NCI-H1930 (cell line): ENCODE measurements around the gene SAMMSON.

Experiments used
- DNase-seq, 2 experiments: peaks; one replicate each; lab custom pipeline; 2025; lab: John Stamatoyannopoulos, UW

Gene SAMMSON

DNA sequence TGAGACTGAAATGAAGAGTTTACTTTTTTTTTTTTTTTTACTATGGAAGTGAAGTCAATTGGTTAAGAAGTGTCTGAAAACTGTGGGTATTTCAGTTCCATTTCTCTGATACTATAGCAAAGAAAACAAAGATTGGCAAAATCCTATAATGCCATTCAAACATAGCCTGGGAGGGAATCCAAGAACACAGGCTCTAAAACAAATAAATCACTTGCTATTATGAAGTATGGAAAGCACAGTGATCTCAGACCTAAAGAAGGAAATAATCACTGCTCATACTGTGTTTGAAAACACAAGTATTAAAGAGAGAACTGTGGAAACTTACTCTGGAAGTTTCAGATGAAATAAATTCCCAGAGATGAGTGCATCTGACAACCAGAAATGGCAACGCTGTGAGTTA, 12.0 kb downstream of the SAMMSON start:
- no peak for DNase-seq

DNA sequence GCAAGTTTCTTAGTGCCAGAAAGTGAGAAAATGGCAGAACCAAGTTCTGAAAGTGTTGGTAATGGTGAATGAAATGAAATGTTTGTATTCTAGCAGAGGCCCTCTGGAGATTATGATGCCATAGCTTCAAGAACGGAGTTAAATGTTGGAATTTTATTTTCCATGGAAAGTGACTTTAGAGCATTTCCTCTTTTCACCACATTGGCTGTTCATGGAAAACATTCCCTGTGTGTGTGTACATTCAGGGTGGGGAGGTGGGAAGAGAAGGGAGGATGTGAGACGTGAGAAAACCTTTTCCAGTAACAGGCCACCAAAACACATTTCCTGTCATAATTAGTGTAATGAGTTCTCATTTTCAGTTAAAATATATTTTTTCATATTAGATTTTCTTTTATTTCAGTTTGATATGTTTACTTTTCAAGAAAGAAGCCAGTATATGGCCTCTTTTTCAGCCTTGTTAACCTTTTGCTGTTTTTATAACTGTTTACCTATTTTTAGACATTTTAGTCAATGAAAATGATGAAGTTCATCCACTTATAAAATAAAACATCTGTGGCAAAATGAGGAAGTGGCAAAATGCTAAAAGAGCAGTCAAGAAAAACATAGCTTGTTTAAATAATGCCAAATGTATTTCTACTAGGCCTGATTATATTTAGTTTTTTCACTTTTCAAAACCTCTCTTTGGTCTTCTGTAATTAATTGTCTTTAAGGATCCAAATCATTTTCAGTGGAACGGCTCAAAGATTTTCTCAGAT, 21.6 kb downstream of the SAMMSON start:
- no peak for DNase-seq

GRCh38 chr3:70028361-70028760, 28.8 kb downstream of the SAMMSON start:
- DNase-seq = no peak

DNA sequence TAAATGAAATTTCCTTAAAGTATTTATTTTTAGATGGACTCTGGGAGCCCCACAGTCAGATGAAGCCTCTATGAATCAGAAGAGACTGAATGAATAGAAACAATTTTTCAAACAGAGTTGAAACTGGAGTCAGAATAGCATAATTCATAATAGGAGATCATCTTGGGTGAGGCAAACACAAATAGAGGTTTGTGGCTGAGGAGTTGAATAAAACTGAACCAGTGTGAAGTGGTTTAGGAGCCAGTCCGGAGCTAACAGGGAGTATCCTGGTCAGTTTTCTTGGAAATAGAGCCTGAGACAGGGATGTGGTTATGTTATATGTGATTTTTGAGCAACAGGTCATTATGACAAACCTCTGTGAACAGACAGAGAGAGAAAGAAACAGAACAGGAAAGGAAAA, 39.2 kb downstream of the SAMMSON start:
- DNase-seq = no peak

GRCh38 chr3:70040386-70040785, 40.9 kb downstream of the SAMMSON start:
- no peak for DNase-seq

DNA sequence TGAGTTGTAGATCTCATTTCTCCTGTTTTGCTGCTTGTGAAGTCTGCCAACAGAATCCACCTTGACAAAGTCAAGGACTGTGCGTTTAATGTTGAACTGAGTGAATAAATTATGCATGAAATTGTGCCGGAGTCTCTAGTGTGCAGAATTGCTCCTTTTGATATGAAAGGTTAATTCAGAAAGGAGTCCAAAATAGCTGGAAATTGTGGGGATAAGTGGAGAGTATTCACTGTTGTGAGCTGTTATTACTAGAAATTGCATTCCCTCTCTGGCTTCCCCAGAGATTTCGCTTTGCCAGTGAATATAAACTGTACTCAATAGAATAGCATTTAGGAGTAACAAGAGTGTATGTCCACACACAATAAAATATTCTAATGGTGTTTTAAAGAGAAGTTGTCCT, 43.1 kb downstream of the SAMMSON start:
- peak; percentile 6 to 47 for DNase-seq

GRCh38 chr3:70049761-70050160, 50.2 kb downstream of the SAMMSON start:
- DNase-seq = no peak

- no peak for DNase-seq
Measured at GRCh38 chr3:70053293-70053692, 53.8 kb downstream of the SAMMSON start.

DNA sequence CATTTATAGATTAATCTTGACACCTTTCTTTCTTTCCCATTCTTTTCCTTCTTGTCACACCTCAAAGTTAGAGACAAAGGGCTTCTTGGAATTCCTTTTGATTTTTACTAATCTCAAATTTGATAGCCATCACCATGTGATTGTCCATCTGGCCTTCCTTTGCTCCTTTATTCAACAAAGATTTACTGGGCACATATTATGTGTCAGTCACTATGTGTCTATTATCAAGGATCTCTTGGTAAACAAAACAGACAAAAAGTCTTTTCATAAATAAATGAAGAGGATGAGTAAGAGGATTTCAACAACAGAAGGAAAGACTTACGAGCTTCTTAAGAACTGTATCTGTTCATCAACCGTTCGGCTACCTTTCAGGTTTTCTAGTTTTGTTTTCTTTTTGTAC, 56.5 kb downstream of the SAMMSON start:
- no peak for DNase-seq

DNA sequence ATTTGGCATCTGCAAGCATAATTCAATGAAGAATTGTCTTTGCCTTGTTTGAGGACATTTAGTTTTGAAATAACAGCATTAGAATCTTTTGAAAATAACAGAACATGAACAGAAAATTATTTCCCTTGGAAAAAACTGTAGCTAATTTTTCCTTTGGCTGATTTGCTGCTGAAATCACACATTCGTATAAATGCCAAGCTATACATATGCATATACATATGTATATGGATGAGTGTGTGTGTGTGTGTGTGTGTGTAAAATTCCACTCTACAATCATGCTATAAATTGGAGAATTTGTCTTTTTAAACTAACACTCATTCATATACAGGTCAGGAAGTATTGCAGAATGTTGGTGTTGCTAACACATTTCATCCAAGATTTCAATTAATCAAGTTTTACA, 57.9 kb downstream of the SAMMSON start:
- DNase-seq = no peak

- no peak for DNase-seq
Measured at GRCh38 chr3:70061096-70061495, 61.6 kb downstream of the SAMMSON start.

- peak in 1 of 2 experiments; percentile 3 for DNase-seq
Measured at GRCh38 chr3:70064194-70064779, 64.8 kb downstream of the SAMMSON start.

DNA sequence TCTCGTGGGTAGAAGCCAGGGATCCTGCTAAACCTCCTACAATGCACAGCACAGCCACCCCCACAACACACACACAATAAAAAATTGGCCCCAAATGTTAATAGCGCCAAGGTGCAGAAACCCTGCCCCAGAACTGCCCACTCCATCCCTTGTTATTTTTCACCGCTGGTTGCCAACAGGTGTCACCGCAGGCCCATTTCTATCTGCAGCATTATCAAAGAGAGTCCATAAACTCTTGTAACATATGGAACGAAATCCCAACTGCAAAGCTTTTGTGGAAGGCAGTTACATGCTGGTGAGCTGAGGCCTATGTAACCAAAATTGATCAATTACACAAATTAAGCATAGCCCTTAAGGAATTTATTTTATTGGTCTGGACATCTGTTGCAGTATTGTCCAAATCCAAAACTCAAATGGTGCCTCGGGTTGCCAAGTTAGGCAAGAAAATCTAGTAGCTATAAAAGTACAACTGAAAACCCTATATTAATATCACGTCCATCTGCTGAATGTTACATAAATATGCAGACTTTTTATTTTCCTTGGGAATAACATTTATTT, 66.2 kb downstream of the SAMMSON start:
- no peak for DNase-seq

DNA sequence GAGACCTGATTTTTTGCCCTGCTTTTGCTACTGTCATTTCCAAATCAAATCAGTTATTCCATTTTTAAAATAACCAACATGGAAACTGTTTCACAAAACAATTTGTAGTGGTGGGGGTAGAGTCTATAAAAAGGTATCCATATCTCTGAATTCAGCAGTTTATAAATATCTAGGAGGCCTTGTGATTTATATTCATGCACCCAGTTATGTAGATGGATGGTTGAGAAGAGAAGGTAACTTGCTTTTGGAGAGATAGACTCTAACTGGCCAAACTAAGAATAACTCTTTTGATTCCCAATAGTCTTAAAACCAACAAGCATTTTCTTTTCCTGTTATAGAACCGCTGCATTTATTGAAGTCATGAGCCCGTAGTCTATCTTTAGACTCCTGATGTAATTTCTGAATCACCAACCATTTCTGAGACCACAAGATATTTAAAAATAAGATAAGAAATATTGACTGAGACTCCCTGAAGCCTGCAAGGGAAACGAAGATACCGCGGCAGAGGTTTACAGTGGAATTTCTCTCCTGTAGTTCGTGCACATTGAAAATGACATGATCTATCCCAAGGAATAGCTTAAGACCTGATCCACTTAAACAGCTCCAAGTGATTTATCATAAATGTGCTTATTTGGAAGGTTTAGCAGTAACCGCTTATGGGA, 68.5 kb downstream of the SAMMSON start:
- DNase-seq = no peak

- no peak for DNase-seq
Measured at GRCh38 chr3:70069557-70069956, 70.0 kb downstream of the SAMMSON start.

- no peak for DNase-seq
Measured at GRCh38 chr3:70071138-70071537, 71.6 kb downstream of the SAMMSON start.

DNA sequence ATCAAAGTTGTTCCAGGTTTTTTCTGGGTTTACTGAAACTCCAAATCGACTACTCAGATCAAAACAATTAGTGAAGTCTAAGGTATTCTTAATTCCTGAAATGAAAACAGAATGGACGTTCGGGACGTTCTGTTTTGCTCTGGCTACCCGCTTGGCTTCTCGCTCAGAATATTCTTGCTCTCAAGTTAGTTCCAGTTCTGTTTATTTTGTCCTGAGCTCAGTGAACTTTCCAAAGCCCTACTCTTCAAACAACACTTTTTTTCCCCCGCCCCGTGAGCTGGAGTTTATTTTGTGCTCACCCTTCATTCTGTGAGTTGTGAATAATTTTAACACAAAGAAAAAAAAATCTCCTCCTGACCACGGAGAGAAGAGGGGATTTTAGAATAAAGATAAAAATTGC, 72.6 kb downstream of the SAMMSON start:
- DNase-seq = no peak

DNA sequence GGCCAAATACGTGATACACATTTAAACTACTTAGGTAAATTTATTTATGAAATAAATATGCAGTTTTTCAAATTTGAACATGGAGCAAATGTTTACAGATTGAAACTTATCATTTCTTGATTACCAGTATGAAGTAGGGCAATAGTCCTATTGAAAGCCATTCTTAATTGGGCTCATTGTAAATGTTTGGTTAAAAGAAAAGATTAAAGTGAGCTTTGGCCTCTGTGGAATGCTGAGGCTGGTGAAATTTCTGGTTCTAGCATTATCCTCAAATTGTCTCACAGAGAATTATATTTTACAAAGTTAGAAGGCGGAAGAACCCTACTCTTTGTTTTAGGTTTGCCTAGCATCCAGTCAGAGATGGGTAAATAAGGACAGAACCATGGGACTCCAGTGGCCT, 73.2 kb downstream of the SAMMSON start:
- no peak for DNase-seq

DNA sequence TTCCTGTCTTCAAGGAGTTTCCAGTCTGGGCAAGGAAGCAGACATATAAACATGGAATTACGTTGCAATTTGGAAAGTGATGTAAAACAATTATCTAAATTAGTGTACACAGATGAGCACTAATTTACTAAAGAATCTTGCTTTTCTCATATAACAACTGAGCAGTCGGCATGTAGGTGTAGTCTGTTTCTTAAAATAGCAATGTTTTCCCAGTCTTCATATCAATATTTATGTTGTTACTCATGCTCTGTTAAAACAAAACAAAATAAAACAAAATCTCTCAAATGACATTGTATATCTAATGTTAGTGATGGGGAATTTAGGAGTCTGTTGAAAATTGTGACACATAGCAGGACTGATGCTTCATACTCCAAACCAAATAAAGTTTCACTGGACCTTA, 75.6 kb downstream of the SAMMSON start:
- DNase-seq = no peak

- no peak for DNase-seq
Measured at GRCh38 chr3:70076396-70076795, 76.9 kb downstream of the SAMMSON start.

- DNase-seq = no peak
Measured at GRCh38 chr3:70078778-70079177, 79.2 kb downstream of the SAMMSON start.

GRCh38 chr3:70085613-70086012, 86.1 kb downstream of the SAMMSON start:
- no peak for DNase-seq

GRCh38 chr3:70086336-70086735, 86.8 kb downstream of the SAMMSON start:
- no peak for DNase-seq
